T-helper 1 cell treated with Interleukin-12 subunit alpha and Interleukin-12 subunit beta and Interleukin-4 antibody, amounts not matched to agents 30 μg/mL and 1 μg/mL, for 36 hours (primary cell): ENCODE measurements around the gene SERPINA9.
"Not testable (repeated sequence)": the region's sequence is repeated elsewhere in the genome, so short reads cannot be mapped to it uniquely, and the experiment has no call there.

Source experiments
- H3K27ac Mint-ChIP-seq: one replicate; pipeline ENCODE4 v1.8.0; 2021; ENCODE audit warnings: mild to moderate bottlenecking, mixed read lengths
- H3K27me3 Mint-ChIP-seq: one replicate; pipeline ENCODE4 v1.8.0; 2021; ENCODE audit warnings: low read depth, mixed read lengths
- H3K36me3 Mint-ChIP-seq: one replicate; pipeline ENCODE4 v1.8.0; 2021; ENCODE audit warnings: low read depth, mixed read lengths
- H3K4me1 Mint-ChIP-seq: one replicate; pipeline ENCODE4 v1.8.0; 2021; ENCODE audit warnings: low read depth, mixed read lengths
- H3K4me3 Mint-ChIP-seq: one replicate; pipeline ENCODE4 v1.8.0; 2021; ENCODE audit warnings: mild to moderate bottlenecking, moderate library complexity, mixed read lengths
- H3K9me3 Mint-ChIP-seq: one replicate; pipeline ENCODE4 v1.8.0; 2021; ENCODE audit warnings: mixed read lengths

Gene SERPINA9

DNA sequence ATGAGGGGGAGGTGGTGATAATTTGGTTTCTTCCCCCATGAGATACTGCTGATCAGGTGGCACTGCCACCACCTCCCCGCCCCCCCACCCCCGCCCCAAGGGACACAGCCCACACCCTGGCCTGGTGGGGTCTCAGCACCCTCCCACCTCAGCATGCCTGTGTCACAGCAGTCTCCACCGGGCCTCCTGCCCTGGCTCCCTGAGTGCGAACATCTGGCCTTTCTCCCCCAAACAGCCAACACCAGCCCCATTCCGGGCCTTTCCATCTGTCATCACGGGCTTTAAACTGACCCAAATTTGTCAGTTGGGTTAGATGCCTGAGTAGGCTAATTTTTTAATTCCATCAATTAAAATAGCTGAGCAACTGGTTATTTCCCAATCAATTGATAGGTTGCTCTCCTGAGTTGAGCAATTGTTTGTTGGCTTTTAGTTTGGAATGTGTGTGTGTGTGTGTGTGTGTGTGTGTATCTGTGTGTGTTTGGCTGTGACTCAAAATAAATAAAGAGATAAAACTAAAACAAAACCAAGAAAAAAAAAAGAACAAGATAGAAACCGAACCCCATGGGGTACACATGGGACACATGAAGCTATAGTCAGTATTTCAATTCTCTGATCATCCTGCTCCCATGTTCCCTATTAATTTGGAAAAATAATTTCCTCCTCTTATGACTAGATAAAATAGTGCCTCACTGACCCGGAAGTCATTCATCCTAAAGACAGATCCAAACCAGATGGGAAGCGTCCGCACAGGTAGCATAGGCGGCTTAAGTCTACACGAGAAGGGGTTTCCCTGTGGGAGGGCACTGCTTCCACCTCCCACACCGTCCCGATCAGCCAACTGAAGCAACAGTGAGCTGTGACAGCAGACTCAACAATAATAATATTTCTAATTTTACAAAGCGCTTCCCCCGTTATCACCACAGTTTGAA, 25.9 kb upstream of the SERPINA9 start:
- H3K4me1 Mint-ChIP-seq, result no peaks in the 10 kb centered on the region

DNA sequence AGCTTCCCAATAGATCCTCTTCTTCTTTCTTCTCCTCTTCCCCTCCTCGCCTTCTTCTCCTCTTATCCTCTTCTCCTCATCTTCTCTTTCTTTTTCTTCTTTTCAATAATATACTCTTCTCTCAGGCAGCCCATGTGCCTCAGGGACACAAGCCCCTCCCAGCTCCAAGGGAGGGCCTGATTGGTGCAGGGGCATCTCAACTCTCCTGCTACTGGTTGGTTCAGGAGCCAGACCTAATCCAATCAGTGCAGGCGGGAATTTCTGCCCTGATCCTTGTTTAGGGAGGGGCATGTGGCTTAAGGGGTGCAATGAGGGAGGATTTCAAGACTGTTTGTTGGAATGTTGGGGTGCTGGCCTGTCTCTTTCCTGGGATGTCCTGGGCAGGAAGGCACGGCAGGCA, 24.3 kb upstream of the SERPINA9 start:
- Mint-ChIP-seq H3K27me3 (peaks cover 4% of the 10 kb centered on the region), H3K4me3 (no peak overlapping the region), H3K4me1 (no peaks in the 10 kb centered on the region), H3K36me3 (no peaks in the 10 kb centered on the region), H3K9me3 (no peaks in the 10 kb centered on the region), H3K27ac (no peak overlapping the region)

More for the DNA sequence above, 25.9 kb upstream of the SERPINA9 start:
- Mint-ChIP-seq H3K9me3 (no peaks in the 10 kb centered on the region), H3K27ac (no peak overlapping the region), H3K36me3 (no peaks in the 10 kb centered on the region), H3K4me3 (no peak overlapping the region), H3K27me3 (peaks cover 4% of the 10 kb centered on the region)

DNA sequence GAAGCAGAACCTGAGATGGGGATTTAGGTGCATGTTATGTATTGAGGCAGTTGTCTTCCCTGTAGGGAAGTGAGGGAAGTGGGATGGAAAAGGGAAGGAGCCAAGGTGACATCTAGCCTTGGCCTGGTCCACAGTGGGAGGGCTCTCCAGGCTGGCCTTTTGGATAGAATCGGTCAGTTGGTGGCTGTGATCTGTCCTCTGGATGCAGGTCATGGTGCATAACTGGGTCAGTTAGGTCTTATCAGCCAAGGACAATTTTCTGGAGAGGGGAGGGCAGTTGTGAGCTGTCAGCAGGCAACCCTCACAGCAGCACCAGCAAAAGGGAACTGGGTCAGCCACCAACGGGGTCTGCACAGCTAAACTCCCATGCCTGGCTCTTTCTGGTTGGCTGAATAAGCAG, 23.7 kb upstream of the SERPINA9 start:
- H3K4me3 Mint-ChIP-seq, result no peak overlapping the region
- H3K4me1 Mint-ChIP-seq, result no peaks in the 10 kb centered on the region
- no peak overlapping the region for H3K27ac Mint-ChIP-seq
- no peaks in the 10 kb centered on the region for H3K36me3 Mint-ChIP-seq
- H3K9me3 Mint-ChIP-seq, result no peaks in the 10 kb centered on the region
- peaks cover 4% of the 10 kb centered on the region for H3K27me3 Mint-ChIP-seq

DNA sequence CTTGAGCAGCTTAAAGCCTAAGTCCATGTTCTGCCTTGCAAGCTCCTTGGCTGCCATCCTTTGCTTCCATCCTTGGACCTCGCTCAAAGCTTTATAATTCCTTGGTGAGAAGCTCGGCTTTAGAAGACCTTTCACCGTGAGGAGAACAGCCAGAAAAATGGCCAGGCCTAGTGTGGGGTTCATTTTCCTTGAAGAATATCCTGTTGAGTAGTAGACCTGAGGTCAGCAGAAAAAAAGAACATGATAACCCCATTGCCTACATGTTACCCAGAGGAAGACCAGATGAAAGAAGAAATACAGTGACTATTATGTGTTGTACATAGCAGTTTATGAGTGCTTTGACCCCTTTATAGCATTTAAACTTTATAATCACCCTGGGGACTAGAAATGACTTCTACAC, 22.2 kb upstream of the SERPINA9 start:
- peaks cover 4% of the 10 kb centered on the region for H3K27me3 Mint-ChIP-seq
- H3K27ac Mint-ChIP-seq, result no peak overlapping the region
- H3K9me3 Mint-ChIP-seq, result no peaks in the 10 kb centered on the region
- H3K4me3 Mint-ChIP-seq, result no peak overlapping the region
- no peaks in the 10 kb centered on the region for H3K36me3 Mint-ChIP-seq
- no peaks in the 10 kb centered on the region for H3K4me1 Mint-ChIP-seq

DNA sequence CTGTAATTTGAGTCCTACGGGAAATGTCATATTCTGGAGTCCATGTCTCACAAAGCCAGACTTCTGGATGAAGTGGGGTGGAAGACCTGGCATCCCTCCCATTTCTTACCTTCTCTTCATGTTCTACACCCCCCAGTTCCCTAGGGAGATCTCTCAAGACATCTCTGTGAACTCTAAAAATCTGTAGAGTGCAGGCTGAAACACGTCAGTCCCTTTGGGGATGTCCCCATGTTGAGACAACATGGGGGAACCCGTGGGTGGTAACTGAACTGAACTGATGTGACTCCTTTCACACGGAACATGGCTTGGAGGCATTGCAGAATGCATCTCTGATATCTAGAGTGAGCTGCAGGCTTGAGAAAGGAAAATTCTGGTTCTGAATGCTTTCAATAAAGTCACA, 18.1 kb upstream of the SERPINA9 start:
- no peaks in the 10 kb centered on the region for H3K36me3 Mint-ChIP-seq
- no peaks in the 10 kb centered on the region for H3K27me3 Mint-ChIP-seq
- no peaks in the 10 kb centered on the region for H3K9me3 Mint-ChIP-seq
- H3K4me1 Mint-ChIP-seq, result no peaks in the 10 kb centered on the region
- no peak overlapping the region for H3K4me3 Mint-ChIP-seq
- no peak overlapping the region for H3K27ac Mint-ChIP-seq

DNA sequence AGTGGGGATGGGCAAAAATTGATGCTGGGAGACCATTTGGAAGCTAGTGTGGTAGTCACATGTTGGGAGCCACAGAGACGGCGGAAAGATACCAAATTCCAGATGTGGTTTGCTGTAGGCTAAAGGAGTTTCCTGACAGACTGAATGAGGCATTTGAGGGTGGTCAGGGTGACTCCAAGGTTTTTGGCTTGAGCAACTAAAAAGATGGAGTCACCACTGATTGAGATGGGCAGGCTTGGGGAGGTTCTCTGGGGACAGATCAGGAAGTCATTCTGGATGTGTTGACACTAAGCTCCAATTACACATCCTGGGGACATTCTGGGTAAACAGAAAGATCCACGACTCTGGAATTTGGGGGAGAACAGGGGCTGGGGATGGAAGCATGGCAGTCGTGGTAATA, 15.5 kb upstream of the SERPINA9 start:
- no peak overlapping the region for H3K27ac Mint-ChIP-seq

DNA sequence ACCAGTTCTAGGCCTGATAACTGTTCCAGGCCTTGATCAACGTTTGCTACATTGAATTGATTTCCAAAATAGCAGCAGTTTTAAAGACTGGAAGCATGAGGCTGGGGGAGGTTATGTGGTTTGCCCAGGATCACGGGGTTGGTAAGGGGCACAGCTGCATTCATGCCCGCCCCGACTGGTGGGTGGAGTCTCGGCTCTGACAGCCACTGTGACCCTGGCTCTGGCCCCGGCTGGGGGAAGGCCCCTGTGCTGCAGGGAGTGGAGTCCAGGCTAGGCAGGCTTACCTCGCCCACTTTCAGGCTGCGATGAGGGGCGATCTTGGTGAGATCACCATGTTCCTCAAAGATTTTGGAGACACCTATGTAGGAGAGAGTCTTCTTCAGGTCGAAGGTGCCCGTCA, 13.3 kb upstream of the SERPINA9 start:
- no peaks in the 10 kb centered on the region for H3K9me3 Mint-ChIP-seq
- H3K4me3 Mint-ChIP-seq, result no peak overlapping the region
- H3K36me3 Mint-ChIP-seq, result no peaks in the 10 kb centered on the region
- no peaks in the 10 kb centered on the region for H3K27me3 Mint-ChIP-seq
- no peak overlapping the region for H3K27ac Mint-ChIP-seq
- H3K4me1 Mint-ChIP-seq, result no peaks in the 10 kb centered on the region

More for the DNA sequence above, 15.5 kb upstream of the SERPINA9 start:
- H3K4me3 Mint-ChIP-seq, result no peak overlapping the region
- no peaks in the 10 kb centered on the region for H3K27me3 Mint-ChIP-seq
- H3K36me3 Mint-ChIP-seq, result no peaks in the 10 kb centered on the region
- no peaks in the 10 kb centered on the region for H3K4me1 Mint-ChIP-seq
- H3K9me3 Mint-ChIP-seq, result no peaks in the 10 kb centered on the region

DNA sequence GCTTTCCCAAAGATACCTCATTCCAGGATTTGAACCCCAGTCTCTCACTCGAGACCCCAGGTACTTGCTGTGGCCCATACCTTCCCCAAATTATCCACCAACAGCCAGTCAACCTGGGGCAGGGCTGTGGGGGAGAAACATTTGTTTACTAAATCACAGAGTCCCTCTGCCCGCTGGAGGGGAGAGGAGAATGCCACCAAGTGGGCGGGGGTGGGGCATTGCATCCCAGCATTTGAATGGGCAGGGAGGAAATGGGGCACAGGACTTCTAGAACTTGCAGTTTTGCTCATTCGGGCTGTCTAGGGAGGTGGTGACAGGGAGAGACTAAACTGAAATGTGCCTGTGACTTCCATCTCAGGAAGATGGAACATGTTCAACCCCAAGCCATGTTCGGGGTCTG, 10.9 kb upstream of the SERPINA9 start:
- Mint-ChIP-seq H3K27ac (no peak overlapping the region), H3K27me3 (peaks cover 2% of the 10 kb centered on the region), H3K9me3 (no peaks in the 10 kb centered on the region), H3K4me1 (no peaks in the 10 kb centered on the region), H3K36me3 (no peaks in the 10 kb centered on the region), H3K4me3 (no peak overlapping the region)

DNA sequence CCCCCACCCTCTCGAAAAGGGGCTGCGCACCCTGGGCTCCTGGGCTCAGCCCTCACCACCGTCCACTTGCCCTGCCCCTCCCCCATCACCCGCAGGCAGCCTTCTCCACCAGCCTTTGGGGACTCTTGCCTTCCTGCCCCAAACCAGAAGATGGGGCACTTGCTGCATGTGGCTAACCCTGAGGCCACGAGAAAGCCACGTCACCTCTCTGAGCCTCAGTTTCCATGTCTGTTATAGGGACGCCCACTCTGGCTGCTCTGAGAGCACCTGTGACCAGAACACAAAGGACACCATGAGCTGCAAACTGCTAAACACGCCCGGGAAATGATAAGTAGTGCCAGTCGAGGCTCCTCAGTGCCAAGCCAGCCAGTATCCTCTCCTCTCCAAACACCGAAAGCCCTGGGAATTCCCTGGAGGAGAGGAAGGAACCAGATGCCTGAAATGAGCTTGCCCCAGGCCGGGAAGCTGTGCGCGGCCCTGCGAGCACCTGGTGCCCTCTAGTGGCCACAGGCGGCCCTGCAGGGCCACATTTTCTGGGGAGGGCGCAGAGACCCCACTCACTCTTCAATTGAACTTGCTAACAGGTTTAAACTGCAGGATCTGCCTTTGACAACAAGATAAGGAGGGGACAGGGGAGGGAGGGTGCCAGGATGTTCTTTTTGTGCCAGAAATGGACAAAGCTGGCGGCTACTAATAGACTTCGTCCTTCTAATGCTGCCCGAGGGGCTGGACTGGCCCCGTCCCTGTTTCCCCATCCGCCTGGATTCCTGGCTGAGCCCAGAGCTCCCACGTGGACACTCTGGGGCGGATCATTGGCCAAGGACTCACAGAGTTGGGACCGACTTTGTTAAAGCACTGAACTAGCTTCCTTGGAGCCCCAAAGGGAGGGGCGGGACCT, 10.2 kb upstream of the SERPINA9 start:
- H3K4me1 Mint-ChIP-seq, result no peaks in the 10 kb centered on the region
- H3K36me3 Mint-ChIP-seq, result no peaks in the 10 kb centered on the region
- H3K9me3 Mint-ChIP-seq, result no peaks in the 10 kb centered on the region
- peaks cover 2% of the 10 kb centered on the region for H3K27me3 Mint-ChIP-seq
- no peak overlapping the region for H3K4me3 Mint-ChIP-seq
- no peak overlapping the region for H3K27ac Mint-ChIP-seq

DNA sequence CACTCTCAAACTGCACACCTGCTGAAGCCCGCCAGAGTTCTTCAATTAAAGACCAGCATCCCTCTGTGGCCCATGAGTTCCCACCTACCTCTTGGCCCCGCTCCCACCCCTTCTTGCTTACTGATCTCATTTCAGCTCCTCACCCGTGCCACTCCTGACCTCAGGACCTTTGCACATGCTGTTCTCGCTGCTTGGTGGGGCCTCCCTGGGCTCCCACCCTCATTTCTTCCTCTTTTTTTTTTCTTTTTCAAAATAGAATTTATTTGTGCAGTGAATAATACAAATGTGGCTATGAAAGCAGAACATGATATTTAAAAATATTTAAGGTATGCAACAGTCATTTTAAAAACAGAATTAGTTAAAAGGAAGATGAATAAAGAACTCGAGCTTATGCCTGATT, 8.5 kb upstream of the SERPINA9 start:
- Mint-ChIP-seq H3K4me1 (no peaks in the 10 kb centered on the region), H3K27me3 (peaks cover 2% of the 10 kb centered on the region), H3K27ac (no peak overlapping the region), H3K9me3 (no peaks in the 10 kb centered on the region), H3K4me3 (no peak overlapping the region), H3K36me3 (no peaks in the 10 kb centered on the region)

DNA sequence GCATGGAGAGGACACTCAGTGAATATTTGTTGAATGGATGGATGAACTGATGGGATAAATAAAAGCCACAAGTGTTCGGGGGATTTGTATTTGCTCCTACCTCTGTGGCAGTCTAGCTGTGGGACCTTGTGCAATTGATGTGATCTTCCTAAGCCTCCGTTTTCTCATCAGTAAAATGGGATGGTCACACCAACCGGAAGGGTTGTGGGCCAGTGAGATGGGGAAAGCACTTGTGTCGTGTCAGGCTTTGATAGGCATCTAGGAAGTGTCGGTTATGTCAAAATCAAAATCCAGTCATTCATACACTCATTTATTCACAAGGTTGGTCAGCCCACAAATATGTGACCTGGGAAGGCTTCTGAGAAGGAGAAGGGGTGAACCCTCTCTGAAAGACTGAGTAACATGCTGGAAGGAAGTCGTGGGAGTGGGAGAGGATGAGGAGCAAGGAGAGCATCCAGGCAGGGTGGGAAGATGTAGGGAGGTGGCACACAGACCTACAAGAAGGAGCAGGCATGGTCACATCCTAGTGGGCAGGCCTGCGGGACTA, 7.8 kb upstream of the SERPINA9 start:
- no peak overlapping the region for H3K27ac Mint-ChIP-seq
- H3K4me1 Mint-ChIP-seq, result no peaks in the 10 kb centered on the region
- H3K27me3 Mint-ChIP-seq, result peaks cover 2% of the 10 kb centered on the region
- peaks cover 3% of the 10 kb centered on the region for H3K9me3 Mint-ChIP-seq
- no peaks in the 10 kb centered on the region for H3K36me3 Mint-ChIP-seq
- no peak overlapping the region for H3K4me3 Mint-ChIP-seq

DNA sequence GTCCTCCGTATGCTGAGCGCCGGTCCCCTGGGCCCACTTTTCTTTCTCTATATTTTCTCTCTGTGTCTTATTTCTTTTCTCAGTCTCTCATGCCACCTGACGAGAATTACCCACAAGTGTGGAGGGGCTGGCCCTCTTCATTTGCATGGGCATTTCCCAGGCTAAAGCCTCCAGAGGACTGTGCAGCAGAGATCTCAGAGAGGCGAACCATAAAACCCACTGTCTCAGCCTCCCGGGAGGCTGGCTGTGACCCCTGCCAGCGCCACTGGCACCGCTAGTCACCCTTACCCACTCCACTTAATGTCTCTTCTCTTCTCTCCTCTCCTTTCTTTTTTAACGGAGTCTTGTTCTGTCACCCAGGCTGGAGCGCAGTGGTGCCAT, 7.1 kb upstream of the SERPINA9 start:
- Mint-ChIP-seq H3K27me3 (peaks cover 2% of the 10 kb centered on the region), H3K27ac (no peak overlapping the region), H3K4me3 (no peak overlapping the region), H3K4me1 (no peaks in the 10 kb centered on the region), H3K9me3 (peaks cover 10% of the 10 kb centered on the region), H3K36me3 (no peaks in the 10 kb centered on the region)

DNA sequence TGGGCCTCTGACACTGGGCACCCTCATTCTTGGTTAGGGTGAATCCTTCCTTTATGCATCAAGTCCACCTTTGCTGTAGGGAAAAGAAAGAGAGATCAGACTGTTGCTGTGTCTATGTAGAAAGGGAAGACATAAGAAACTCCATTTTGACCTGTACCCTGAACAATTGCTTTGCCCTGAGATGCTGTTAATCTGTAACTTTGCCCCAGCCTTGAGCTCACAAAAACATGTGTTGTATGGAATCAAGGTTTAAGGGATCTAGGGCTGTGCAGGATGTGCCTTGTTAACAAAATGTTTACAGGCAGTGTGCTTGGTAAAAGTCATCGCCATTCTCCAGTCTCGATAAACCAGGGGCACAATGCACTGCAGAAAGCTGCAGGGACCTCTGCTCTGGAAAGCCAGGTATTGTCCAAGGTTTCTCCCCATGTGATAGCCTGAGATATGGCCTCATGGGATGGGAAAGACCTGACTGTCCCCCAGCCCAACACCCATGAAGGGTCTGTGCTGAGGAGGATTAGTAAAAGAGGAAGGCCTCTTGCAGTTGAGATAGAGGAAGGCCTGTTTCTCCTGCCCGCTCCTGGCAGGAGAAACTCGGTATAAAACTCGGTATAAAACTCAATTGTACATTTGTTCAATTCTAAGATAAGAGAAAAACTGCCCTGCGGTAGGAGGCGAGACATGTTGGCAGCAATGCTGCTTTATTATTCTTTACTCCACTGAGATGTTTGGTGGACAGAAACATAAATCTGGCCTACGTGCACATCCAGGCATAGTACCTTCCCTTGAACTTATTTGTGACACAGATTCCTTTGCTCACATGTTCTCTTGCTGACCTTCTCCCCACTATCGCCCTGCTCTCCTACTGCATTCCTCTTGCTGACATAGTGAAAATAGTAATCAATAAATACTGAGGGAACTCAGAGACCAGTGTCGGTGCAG, 6.4 kb upstream of the SERPINA9 start:
- H3K27ac Mint-ChIP-seq, H3K4me3 Mint-ChIP-seq, H3K36me3 Mint-ChIP-seq, H3K4me1 Mint-ChIP-seq, H3K27me3 Mint-ChIP-seq: not testable (repeated sequence)
- H3K9me3 Mint-ChIP-seq, result peaks cover 15% of the 10 kb centered on the region
